NCI-H1092 (cell line): ENCODE data around the gene AGAP1.

Experiments used
- DNase-seq: peaks from one replicate; lab custom pipeline; 2025; lab: John Stamatoyannopoulos, UW

AGAP1 gene

GRCh38 chr2:235949567-235950472, 456.0 kb downstream of the AGAP1 start:
- DNase-seq = no peak

GRCh38 chr2:235950473-235950809, 456.6 kb downstream of the AGAP1 start:
- DNase-seq = no peak

GRCh38 chr2:235951493-235951892, 457.6 kb downstream of the AGAP1 start:
- no peak for DNase-seq

- DNase-seq = no peak
Observed at GRCh38 chr2:235951982-235952381, 458.1 kb downstream of the AGAP1 start.

DNA sequence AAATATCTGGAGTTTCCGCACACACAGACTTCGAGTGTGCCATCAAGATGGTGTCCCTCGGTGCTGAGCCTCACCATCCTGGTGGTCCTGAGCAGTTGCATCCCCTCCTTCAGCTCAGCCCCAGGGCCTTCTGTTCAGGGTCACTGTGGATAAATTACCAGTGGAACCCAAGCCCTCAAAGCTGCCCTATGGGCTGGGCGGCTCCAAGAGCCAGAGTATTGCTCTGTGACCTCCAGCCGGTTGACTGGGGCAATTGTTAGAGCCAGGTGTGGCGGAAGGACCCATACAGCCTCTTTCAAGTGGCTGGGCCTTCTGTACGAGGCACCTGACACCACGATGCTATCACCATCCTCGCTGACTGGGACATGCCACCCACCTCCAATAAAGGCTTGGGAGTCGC, 458.9 kb downstream of the AGAP1 start:
- no peak for DNase-seq

GRCh38 chr2:235954281-235954680, 460.4 kb downstream of the AGAP1 start:
- no peak for DNase-seq

DNA sequence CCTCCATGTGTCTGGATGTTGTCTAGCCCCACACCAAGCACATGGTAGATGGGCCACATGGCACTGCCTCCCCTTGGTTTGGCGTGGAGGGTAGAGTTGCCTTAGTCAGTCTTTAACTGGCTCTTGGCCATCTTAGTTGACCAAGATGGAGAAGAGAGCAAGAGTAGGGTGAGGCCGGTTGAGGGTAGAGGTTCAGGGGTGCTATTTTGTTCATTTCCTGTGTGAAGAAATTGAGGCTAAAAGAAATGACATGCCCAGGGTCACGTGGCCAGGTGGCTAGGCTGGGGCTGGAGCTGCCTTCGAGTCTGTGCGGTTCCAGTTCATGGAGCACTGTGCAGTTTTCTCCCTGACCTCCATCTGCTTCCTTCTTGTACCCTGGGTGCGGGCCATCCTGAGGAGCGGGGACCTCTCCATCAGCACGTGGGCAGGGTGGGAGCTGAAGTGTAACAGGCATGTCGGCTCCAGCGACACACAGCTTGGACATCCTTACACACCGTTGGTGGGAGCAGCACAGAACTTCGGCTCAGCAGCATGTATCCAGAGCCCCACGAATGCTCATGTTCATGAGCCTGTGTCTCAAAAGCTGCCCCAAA, 461.1 kb downstream of the AGAP1 start:
- no peak for DNase-seq

DNA sequence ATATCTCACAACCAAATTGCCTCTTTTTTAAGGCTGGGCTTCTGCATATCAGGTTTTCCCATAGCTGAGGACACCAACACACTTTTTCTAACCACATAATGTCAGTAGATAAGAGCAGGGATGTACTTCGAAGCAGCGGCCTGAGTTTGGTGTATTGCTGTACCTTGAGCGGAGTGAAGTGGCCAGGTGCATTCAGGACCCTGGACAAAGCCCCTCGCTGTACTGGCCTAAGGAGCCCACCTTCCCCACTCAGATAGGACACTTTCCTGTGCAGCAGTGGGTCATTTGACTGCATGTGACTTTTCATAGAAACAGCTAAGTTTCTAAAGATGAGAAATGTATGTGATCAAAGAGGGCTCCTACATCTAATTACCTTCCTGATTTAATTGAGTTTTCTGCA, 461.8 kb downstream of the AGAP1 start:
- DNase-seq = no peak

DNA sequence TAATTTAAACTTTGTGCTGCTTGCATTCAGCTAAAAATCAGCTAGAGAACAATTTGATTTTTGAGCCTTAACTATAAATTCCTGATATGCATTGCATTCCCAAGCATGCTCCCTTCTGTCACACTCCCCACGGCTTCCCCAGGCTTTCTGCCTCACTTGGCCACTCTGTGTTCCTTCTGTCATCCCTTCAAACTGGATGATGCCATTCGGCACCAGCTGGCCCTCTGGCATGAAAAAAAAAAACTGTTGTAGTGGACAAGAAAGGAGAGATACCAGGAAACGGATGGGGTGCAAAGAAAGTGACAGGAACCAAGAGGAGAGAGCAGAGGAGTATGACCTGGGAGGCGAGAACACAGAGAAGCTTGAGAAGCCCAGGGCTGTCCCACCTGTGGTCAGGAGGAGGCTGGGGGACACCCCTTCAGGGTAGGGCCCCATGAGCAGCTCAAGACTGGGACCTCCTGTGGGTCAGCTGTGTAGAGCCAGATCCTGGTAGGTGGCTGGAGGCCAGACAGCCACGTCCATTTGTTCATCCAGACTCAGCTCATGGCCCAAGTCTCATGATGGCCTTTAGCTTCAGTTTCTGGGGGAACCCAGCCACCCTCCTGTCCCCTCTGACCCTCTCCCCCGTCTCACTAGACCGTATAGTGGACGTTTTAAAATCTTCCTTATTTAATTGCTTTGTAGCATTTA, 462.6 kb downstream of the AGAP1 start:
- DNase-seq = no peak

GRCh38 chr2:235957251-235957650, 463.4 kb downstream of the AGAP1 start:
- no peak for DNase-seq

GRCh38 chr2:235958221-235958930, 464.5 kb downstream of the AGAP1 start:
- DNase-seq = no peak

- DNase-seq = no peak
Observed at GRCh38 chr2:235958931-235959410, 465.1 kb downstream of the AGAP1 start.

- no peak for DNase-seq
Observed at GRCh38 chr2:235960011-235960715, 466.3 kb downstream of the AGAP1 start.

- DNase-seq = no peak
Observed at GRCh38 chr2:235960716-235961640, 467.1 kb downstream of the AGAP1 start.

DNA sequence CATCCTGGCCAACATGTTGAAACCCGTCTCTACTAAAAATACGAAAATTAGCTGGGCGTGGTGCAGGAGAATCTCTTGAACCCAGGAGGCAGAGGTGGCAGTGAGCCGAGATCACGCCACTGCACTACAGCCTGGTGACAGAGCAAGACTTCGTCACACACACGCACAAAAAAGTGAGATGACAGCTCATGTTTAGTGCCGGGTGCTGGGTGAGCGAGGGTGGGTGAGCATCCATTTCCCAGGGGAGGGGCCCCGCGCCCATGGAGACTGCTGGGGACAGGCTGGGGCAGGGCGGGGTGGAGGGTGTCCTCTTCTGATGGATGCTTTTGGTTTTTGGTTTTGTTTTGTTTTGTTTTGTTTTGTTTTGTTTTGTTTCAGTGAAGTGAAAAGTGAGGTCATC, 467.9 kb downstream of the AGAP1 start:
- no peak for DNase-seq

- no peak for DNase-seq
Observed at GRCh38 chr2:235963853-235964577, 470.2 kb downstream of the AGAP1 start.

GRCh38 chr2:235964787-235965390, 471.0 kb downstream of the AGAP1 start:
- no peak for DNase-seq

DNA sequence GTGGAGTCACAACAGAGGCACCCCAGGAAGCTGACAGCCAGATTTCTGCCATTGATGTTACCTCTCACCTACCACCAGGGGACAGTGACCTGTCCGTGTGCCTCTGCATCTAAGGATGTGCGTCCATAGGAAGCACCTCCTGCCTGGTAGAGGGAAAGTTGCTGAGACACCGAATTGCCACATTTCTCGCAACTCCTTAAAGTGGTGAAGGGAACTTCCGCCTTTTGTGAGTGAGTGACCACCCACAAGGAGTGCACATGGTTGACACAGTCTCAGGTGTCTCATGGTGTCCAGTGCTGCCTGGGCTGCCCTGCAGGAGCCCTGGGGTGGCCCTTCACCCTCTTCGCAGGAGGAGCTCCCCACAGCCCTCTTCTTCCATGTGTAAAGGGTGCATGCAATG, 472.6 kb downstream of the AGAP1 start:
- no peak for DNase-seq
